MCF 10A (cell line): ENCODE measurements around the gene H6PD. TPM values are rescaled to one million over a fixed set of nuclear protein-coding genes. Genes with fewer than 3 reads are reported as not detected.

Experiments used
- BruUV-seq: library from RNA; stranded (reverse); fragments of 400-500 nt; replicated peaks from 2 replicates; lab custom pipeline; 2021; lab: Mats Ljungman, UMichigan
- CTCF ChIA-PET: fragments of 300-600 bp; sonication (Branson Sonifier 250); formaldehyde crosslinking; extraction: SDS; loops from one replicate; lab custom pipeline; 2021; ENCODE audit warnings: antibody characterized with exemption, inconsistent platforms; lab: Yijun Ruan, JAX
- POLR2A ChIA-PET: fragments of 300-600, 350-650 bp; sonication (Branson Sonifier 250); formaldehyde crosslinking; extraction: SDS; loops from one replicate; lab custom pipeline; 2020; ENCODE audit warnings: antibody characterized with exemption, inconsistent platforms; lab: Yijun Ruan, JAX
- DNase-seq: peaks from one replicate; pipeline ENCODE4 v3.0.0-alpha.2; 2018; ENCODE audit not compliant: unreplicated experiment
- H3K27ac Mint-ChIP-seq: one replicate; pipeline ENCODE4 v1.8.0; 2022; ENCODE audit warnings: mild to moderate bottlenecking, low read depth, mixed read lengths; ENCODE audit not compliant: unreplicated experiment
- H3K27me3 Mint-ChIP-seq: one replicate; pipeline ENCODE4 v1.8.0; 2022; ENCODE audit warnings: mixed read lengths; ENCODE audit not compliant: insufficient read depth, unreplicated experiment
- H3K36me3 Mint-ChIP-seq: one replicate; pipeline ENCODE4 v1.8.0; 2022; ENCODE audit warnings: mild to moderate bottlenecking, moderate library complexity, mixed read lengths; ENCODE audit not compliant: insufficient read depth, unreplicated experiment
- H3K4me1 Mint-ChIP-seq: one replicate; pipeline ENCODE4 v1.8.0; 2022; ENCODE audit warnings: mixed read lengths; ENCODE audit not compliant: insufficient read depth, unreplicated experiment
- H3K4me3 Mint-ChIP-seq: one replicate; pipeline ENCODE4 v1.8.0; 2022; ENCODE audit warnings: mild to moderate bottlenecking, moderate library complexity, mixed read lengths; ENCODE audit not compliant: unreplicated experiment
- H3K9me3 Mint-ChIP-seq: one replicate; pipeline ENCODE4 v1.8.0; 2022; ENCODE audit warnings: mixed read lengths; ENCODE audit not compliant: unreplicated experiment
- intact Hi-C: fragments of 100-400 bp; cut with micrococcal nuclease; formaldehyde crosslinking; loops from 2 replicates; pipeline ENCODE4 v1.14.1; 2022
- total RNA-seq: library from RNA; stranded (reverse); gene quantifications from 2 replicates; pipeline ENCODE4 v1.2.3, GENCODE V29; 2022
- TF ChIP-seq, protein P1 (sequence below): fragments of 200-600 bp; IDR thresholded peaks from one replicate; pipeline ENCODE4 v1.8.0; 2022; ENCODE audit warnings: antibody characterized with exemption, mild to moderate bottlenecking; ENCODE audit not compliant: unreplicated experiment

Gene H6PD
- total RNA-seq, 1 experiment from 2014 or later, result 23.6 TPM

DNA sequence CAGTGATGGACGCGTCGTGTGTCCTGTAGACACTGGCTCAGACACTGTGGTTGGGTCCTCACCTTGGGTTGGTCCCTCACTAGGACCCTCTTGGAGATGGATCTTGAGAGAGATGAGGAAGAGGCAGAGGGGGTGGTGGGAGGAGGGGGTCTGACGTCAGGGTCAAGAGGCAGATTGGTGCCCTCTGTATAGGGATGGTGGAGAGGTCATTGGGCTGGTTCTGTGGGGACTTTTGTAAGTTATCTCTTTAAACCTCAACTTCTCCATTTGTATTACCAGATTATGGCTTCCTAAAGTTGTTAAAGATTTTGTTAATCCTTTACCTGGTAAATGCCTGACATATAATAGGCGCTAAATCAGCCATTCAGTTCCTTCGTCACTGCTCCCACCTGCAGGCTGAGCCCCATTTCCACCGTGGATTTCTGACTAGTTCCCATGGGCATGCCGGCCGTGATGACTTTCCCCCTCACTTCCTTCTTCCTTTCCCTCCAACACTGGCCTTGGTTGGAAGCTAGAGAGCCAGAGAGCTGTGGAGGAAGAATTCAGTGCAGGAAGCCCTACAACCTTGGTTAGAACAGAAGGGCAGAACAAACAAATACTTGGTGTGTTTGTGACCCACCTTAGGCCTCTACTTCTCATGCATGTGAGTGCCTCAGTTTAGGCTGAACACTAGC, 8.6 kb downstream of the H6PD start:
- intact Hi-C loops, result no loop called here
- BruUV-seq, result no TSS peak
- peaks cover 30% of the 10 kb centered on the region for H3K4me1 Mint-ChIP-seq
- TF ChIP-seq, protein P1, sequence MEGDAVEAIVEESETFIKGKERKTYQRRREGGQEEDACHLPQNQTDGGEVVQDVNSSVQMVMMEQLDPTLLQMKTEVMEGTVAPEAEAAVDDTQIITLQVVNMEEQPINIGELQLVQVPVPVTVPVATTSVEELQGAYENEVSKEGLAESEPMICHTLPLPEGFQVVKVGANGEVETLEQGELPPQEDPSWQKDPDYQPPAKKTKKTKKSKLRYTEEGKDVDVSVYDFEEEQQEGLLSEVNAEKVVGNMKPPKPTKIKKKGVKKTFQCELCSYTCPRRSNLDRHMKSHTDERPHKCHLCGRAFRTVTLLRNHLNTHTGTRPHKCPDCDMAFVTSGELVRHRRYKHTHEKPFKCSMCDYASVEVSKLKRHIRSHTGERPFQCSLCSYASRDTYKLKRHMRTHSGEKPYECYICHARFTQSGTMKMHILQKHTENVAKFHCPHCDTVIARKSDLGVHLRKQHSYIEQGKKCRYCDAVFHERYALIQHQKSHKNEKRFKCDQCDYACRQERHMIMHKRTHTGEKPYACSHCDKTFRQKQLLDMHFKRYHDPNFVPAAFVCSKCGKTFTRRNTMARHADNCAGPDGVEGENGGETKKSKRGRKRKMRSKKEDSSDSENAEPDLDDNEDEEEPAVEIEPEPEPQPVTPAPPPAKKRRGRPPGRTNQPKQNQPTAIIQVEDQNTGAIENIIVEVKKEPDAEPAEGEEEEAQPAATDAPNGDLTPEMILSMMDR, result no peak
- no peaks in the 10 kb centered on the region for H3K27me3 Mint-ChIP-seq
- no peak for DNase-seq
- POLR2A ChIA-PET, result interaction anchor here (0.7 to 0.9 kb wide), 2 partner anchors 9 to 68 kb away, joined by 3 read pairs; partner anchors contain the start of gene H6PD
- H3K27ac Mint-ChIP-seq, result peak overlapping the region; percentile 79
- no peak overlapping the region for H3K4me3 Mint-ChIP-seq
- CTCF ChIA-PET, result interaction anchor here (0.6 to 0.9 kb wide), 2 partner anchors 9 to 132 kb away, joined by 3 to 4 read pairs; no protein-coding TSS in a partner anchor
- peaks cover 9% of the 10 kb centered on the region for H3K36me3 Mint-ChIP-seq
- H3K9me3 Mint-ChIP-seq, result no peaks in the 10 kb centered on the region

DNA sequence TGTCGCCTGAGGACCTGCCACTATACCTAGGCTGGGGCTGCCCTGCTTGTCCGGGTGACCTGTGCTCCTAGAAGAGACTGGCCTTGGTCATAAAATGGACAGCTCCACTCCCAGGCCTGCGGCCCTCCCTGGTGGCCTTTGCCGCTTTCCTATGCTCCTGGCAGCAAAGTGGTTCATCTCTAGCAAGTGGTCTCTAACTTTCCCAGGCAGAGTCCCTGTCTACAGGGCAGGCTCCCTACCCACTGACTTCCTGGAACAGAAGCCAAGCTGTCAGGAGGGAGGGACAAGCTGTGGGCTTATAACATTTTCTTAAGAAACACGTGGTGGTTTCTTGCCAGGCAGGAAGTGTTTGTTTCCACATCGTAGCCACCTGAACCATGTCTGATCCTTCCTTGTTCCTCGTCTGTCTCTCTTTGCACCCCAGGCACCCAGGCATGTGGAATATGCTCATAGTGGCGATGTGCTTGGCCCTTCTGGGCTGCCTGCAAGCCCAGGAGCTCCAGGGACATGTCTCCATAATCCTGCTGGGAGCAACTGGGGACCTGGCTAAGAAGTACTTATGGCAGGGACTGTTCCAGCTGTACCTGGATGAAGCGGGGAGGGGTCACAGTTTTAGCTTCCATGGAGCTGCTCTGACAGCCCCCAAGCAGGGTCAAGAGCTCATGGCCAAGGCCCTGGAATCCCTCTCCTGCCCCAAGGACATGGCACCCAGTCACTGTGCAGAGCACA, 10.1 kb downstream of the H6PD start:
- TF ChIP-seq, protein P1, result no peak
- peaks cover 4% of the 10 kb centered on the region for H3K36me3 Mint-ChIP-seq
- POLR2A ChIA-PET, result interaction anchor here (1.2 kb wide), 1 partner anchor 22 kb away, joined by 4 read pairs; no protein-coding TSS in a partner anchor
- no peak overlapping the region for H3K4me3 Mint-ChIP-seq
- H3K4me1 Mint-ChIP-seq, result peaks cover 22% of the 10 kb centered on the region
- intact Hi-C loops, result no loop called here
- no TSS peak for BruUV-seq
- H3K9me3 Mint-ChIP-seq, result no peaks in the 10 kb centered on the region
- CTCF ChIA-PET, result interaction anchor here (0.6 to 1.0 kb wide), 4 partner anchors 10 to 251 kb away, joined by 3 to 4 read pairs (median 3); no protein-coding TSS in a partner anchor
- no peak overlapping the region for H3K27ac Mint-ChIP-seq
- H3K27me3 Mint-ChIP-seq, result no peaks in the 10 kb centered on the region
- no peak for DNase-seq

DNA sequence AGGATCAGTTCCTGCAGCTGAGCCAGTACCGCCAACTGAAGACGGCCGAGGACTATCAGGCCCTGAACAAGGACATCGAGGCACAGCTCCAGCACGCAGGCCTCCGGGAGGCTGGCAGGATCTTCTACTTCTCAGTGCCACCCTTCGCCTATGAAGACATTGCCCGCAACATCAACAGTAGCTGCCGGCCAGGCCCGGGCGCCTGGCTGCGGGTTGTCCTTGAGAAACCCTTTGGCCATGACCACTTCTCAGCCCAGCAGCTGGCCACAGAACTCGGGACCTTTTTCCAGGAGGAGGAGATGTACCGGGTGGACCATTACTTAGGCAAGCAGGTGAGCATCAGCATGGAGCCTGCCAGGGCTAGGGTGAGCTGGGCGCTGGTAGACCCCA, 10.7 kb downstream of the H6PD start:
- CTCF ChIA-PET, result interaction anchor here (1.0 kb wide), 2 partner anchors 14 to 251 kb away, joined by 3 read pairs; no protein-coding TSS in a partner anchor
- DNase-seq, result no peak
- POLR2A ChIA-PET, result interaction anchor here (0.6 to 1.2 kb wide), 2 partner anchors 22 to 24 kb away, joined by 3 to 4 read pairs; no protein-coding TSS in a partner anchor
- TF ChIP-seq, protein P1, result no peak
- H3K4me1 Mint-ChIP-seq, result peaks cover 22% of the 10 kb centered on the region
- intact Hi-C loops, result no loop called here
- no peak overlapping the region for H3K4me3 Mint-ChIP-seq
- peaks cover 4% of the 10 kb centered on the region for H3K36me3 Mint-ChIP-seq
- H3K9me3 Mint-ChIP-seq, result no peaks in the 10 kb centered on the region
- no TSS peak for BruUV-seq
- H3K27ac Mint-ChIP-seq, result no peak overlapping the region
- no peaks in the 10 kb centered on the region for H3K27me3 Mint-ChIP-seq

DNA sequence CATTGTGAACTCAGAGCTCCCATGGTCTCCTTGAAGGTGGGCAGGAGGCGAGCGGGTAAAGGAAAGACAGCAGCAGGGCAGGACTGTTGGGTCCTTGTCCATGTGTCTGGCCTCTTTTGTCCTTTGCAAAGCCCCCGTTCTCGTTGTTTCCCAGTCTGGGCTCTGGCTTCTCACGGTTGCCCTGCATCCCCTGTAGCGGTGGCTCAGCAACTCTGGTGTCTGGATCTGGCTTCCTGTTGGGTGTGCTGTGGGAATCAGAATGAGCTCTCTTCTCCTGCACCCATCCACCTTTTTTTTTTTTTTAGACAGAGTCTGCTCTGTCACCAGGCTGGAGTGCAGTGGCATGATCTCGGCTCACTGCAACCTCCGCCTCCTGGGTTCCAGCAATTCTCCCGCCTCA, 11.1 kb downstream of the H6PD start:
- no peak overlapping the region for H3K27ac Mint-ChIP-seq
- peaks cover 4% of the 10 kb centered on the region for H3K36me3 Mint-ChIP-seq
- intact Hi-C loops, result no loop called here
- peaks cover 22% of the 10 kb centered on the region for H3K4me1 Mint-ChIP-seq
- CTCF ChIA-PET, result interaction anchor here (1.0 kb wide), 1 partner anchor 250 kb away, joined by 3 read pairs; no protein-coding TSS in a partner anchor
- no peaks in the 10 kb centered on the region for H3K27me3 Mint-ChIP-seq
- no TSS peak for BruUV-seq
- POLR2A ChIA-PET, result interaction anchor here (0.6 kb wide), 1 partner anchor 23 kb away, joined by 3 read pairs; no protein-coding TSS in a partner anchor
- no peak for DNase-seq
- no peaks in the 10 kb centered on the region for H3K9me3 Mint-ChIP-seq
- no peak overlapping the region for H3K4me3 Mint-ChIP-seq
- TF ChIP-seq, protein P1, result no peak
